22Rv1 (cell line): ENCODE measurements around the gene BCL11B.

Source experiments
- H3K27ac ChIP-seq: fragments of 450-650 bp; 2 replicates; pipeline ENCODE4 v1.5.1; 2017
- CTCF ChIP-seq: fragments of 450-650 bp; IDR thresholded peaks from 2 replicates; pipeline ENCODE4 v1.5.1; 2017; ENCODE audit warnings: mild to moderate bottlenecking
- ZFX ChIP-seq: fragments of 450-650 bp; IDR thresholded peaks from 2 replicates; pipeline ENCODE4 v1.6.1; 2017; ENCODE audit warnings: antibody characterized with exemption, borderline replicate concordance

Gene BCL11B

DNA sequence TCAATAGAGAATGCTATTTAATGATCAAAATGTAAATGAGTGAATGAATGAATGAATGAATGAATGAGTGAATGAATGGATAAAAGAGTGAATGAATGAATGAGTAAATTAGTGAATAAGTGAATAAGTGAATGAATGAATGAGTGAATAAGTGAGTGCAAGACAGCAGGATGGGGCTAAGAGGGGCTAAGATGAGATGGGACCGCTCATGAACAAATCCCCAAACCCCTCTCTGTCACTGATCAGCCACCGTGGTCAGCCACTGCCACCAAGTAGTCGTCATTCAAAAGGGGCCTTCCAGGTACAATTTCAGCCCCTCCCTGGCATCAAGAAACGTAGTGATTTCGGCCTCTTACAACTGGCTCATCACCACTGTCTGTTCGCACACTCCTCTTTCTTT lies 79.2 kb downstream of the BCL11B start:
- no peak overlapping the region for H3K27ac ChIP-seq
- no peak for TF ChIP-seq CTCF
- no peak for TF ChIP-seq ZFX

- H3K27ac ChIP-seq, result no peak overlapping the region
- TF ChIP-seq CTCF (no peak), ZFX (no peak)
Observed at GRCh38 chr14:99192028-99192621, 79.9 kb downstream of the BCL11B start.

DNA sequence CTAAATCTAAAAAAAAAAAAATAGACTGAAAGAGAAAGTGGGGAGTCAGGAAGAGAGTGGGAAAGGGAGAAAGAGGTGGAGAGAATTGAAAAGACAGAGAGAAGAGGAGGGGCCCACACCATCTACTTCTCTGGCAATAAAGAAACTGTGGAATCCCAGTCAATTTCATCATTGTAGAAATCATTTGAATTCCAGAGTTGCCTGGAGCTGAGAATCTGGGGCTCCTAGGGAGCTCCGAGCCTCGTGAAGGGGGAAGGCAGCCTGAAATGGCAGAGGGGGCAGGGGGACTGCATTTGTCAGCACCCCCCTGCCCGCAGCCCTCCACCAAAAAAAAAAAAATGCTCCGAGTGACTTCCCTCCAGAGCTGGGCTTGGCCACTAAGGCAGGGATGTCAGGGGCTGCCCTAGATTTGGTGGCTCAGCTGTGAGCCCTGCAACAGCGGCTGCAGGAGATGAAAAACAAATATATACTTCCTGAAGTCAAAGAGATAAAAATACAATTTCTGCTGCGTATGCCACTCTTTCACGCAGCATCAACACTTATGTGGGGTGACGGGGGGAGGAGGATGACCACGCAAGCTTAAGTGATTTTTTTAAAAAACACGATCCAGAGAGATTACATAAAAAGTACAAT lies 80.5 kb downstream of the BCL11B start:
- TF ChIP-seq CTCF, result no peak
- TF ChIP-seq ZFX, result no peak
- no peak overlapping the region for H3K27ac ChIP-seq

- no peak for TF ChIP-seq ZFX
- no peak for TF ChIP-seq CTCF
- no peak overlapping the region for H3K27ac ChIP-seq
Observed at GRCh38 chr14:99190696-99191394, 81.2 kb downstream of the BCL11B start.

DNA sequence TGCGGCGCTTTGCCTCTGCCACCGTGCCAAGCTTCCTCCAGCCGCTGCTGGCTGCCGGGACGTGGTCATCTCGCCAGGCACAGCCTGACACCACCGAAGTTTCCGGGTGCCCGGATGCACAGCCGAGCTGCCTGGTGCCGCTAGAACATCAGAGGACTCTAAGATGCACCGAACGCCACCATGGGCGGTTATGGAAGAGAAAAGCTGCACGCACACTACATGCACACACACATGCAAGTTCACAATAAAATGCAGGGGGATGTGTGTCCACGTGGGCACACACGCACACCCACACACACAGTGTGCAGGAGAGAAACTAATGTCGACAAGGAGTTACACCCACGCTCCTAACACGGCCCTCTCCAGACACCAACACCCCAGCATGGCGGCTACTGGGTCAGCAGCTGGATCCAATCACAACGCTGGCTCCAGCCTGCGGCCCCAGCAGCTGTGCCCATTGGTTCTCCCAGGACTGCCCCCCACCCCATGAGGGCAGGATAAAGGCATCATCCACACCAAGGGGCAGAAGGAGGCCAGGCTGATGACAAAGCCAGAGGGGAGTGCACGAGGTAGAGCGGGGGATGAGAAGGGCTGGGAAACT lies 82.7 kb downstream of the BCL11B start:
- H3K27ac ChIP-seq, result no peak overlapping the region
- TF ChIP-seq CTCF, result no peak
- no peak for TF ChIP-seq ZFX

DNA sequence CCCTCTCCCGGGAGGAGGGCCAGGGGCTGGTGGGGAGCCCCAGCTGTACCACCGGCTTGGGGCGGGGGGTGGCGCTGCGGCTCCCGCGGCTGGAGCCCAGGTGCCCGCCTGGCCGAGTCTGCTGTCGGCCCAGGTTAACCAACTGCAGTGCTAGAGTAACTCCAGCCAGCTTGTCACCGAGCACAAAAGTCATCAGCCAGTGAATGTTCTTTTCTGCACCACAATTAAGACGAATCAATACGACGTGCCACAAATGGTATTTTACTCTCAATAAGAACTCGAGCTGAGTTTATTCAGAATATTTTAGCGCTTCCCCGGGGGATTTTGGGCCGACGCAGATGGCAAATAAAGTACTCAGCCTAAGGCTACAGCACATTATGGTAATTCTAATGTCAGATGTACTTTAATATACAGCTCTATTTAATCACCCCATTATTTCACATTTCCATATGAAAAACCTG lies 83.2 kb downstream of the BCL11B start:
- no peak overlapping the region for H3K27ac ChIP-seq
- TF ChIP-seq ZFX (no peak), CTCF (peak; percentile 41; the same call in 1 of the 2 replicates)

GRCh38 chr14:99187858-99188257 lies 84.1 kb downstream of the BCL11B start:
- no peak for TF ChIP-seq CTCF
- no peak for TF ChIP-seq ZFX
- H3K27ac ChIP-seq, result no peak overlapping the region
